ENCODE results near the gene MTHFD2L.

GRCh38 chr4:74330295-74330750 is 172.4 kb downstream of the MTHFD2L start:
- no peak for TF ChIP-seq CTCF (IDR thresholded peaks at IDR 0.05; ENCODE audit: poor library complexity)
- TF ChIP-seq EZH2phosphoT487 (IDR thresholded peaks at IDR 0.05; ENCODE audit: low read depth, severe bottlenecking, unreplicated experiment), result no peak
